NT2/D1 (cell line): ENCODE results near the gene PTPRJ.

Source experiments
- SUZ12 ChIP-seq: IDR thresholded peaks from 2 replicates; pipeline ENCODE4 v1.6.1; 2011; ENCODE audit not compliant: insufficient read length, insufficient read depth; ENCODE audit errors: extremely low read depth
- YY1 ChIP-seq: IDR thresholded peaks from 2 replicates; pipeline ENCODE4 v1.6.1; 2011; ENCODE audit not compliant: insufficient read length, insufficient read depth
- ZNF274 ChIP-seq: IDR thresholded peaks from 2 replicates; pipeline ENCODE4 v1.6.1; 2011; ENCODE audit warnings: mild to moderate bottlenecking, low read depth, low read length

GRCh38 chr11:48096588-48097525 lies 116.5 kb downstream of the PTPRJ start:
- TF ChIP-seq ZNF274, result no peak
- TF ChIP-seq SUZ12, result no peak
- TF ChIP-seq YY1, result no peak
